ENCODE measurements around the gene PARD3. TPM values are rescaled to one million over a fixed set of nuclear protein-coding genes. Genes with fewer than 3 reads are reported as not detected.

PARD3 gene
- total RNA-seq, 2 donors from 2014 or later: 41.7 to 48.8 TPM

- H3K4me1 ChIP-seq: no peaks in the 10 kb centered on the region
- no peak for DNase-seq
- no peaks in the 10 kb centered on the region for H3K36me3 ChIP-seq
- TF ChIP-seq CTCF (IDR thresholded peaks at IDR 0.05): no peak
- intact Hi-C loops (cut with DNase I): no loop called here
- H3K27ac ChIP-seq: no peak overlapping the region
- no peak overlapping the region for H3K4me3 ChIP-seq
- H3K9me3 ChIP-seq: no peaks in the 10 kb centered on the region
- H3K27me3 ChIP-seq: no peaks in the 10 kb centered on the region
- no peak overlapping the region for H3K9ac ChIP-seq (ENCODE audit: low read depth in 2 of 2, low read length in 2 of 2)
Measured at GRCh38 chr10:34161777-34162370, 653.2 kb downstream of the PARD3 start.

- intact Hi-C loops (cut with DNase I): no loop called here
- DNase-seq: no peak
- no peak for TF ChIP-seq CTCF (IDR thresholded peaks at IDR 0.05)
- Histone ChIP-seq H3K36me3 (no peaks in the 10 kb centered on the region), H3K9ac (ENCODE audit: low read depth in 2 of 2, low read length in 2 of 2) (no peak overlapping the region), H3K9me3 (no peaks in the 10 kb centered on the region), H3K27ac (no peak overlapping the region), H3K27me3 (no peaks in the 10 kb centered on the region), H3K4me3 (no peak overlapping the region), H3K4me1 (no peaks in the 10 kb centered on the region)
Measured at GRCh38 chr10:34160595-34160994, 654.5 kb downstream of the PARD3 start.

GRCh38 chr10:34157501-34157900 is 657.6 kb downstream of the PARD3 start:
- DNase-seq: no peak
- intact Hi-C loops (cut with DNase I): no loop called here
- no peaks in the 10 kb centered on the region for H3K4me1 ChIP-seq
- TF ChIP-seq CTCF (IDR thresholded peaks at IDR 0.05): no peak
- H3K9ac ChIP-seq (ENCODE audit: low read depth in 2 of 2, low read length in 2 of 2): no peak overlapping the region
- H3K9me3 ChIP-seq: no peaks in the 10 kb centered on the region
- H3K36me3 ChIP-seq: no peaks in the 10 kb centered on the region
- H3K4me3 ChIP-seq: no peak overlapping the region
- H3K27ac ChIP-seq: no peak overlapping the region
- H3K27me3 ChIP-seq: no peaks in the 10 kb centered on the region

GRCh38 chr10:34156781-34157425 is 658.2 kb downstream of the PARD3 start:
- H3K4me1 ChIP-seq: no peaks in the 10 kb centered on the region
- no peak for TF ChIP-seq CTCF (IDR thresholded peaks at IDR 0.05)
- H3K9ac ChIP-seq (ENCODE audit: low read depth in 2 of 2, low read length in 2 of 2): no peak overlapping the region
- intact Hi-C loops (cut with DNase I): no loop called here
- H3K27ac ChIP-seq: no peak overlapping the region
- H3K27me3 ChIP-seq: no peaks in the 10 kb centered on the region
- H3K4me3 ChIP-seq: no peak overlapping the region
- DNase-seq: no peak
- no peaks in the 10 kb centered on the region for H3K9me3 ChIP-seq
- H3K36me3 ChIP-seq: no peaks in the 10 kb centered on the region

- Histone ChIP-seq H3K36me3 (no peaks in the 10 kb centered on the region), H3K4me1 (no peaks in the 10 kb centered on the region), H3K9ac (ENCODE audit: low read depth in 2 of 2, low read length in 2 of 2) (no peak overlapping the region), H3K4me3 (no peak overlapping the region), H3K9me3 (no peaks in the 10 kb centered on the region), H3K27ac (no peak overlapping the region), H3K27me3 (no peaks in the 10 kb centered on the region)
- DNase-seq: no peak
- intact Hi-C loops (cut with DNase I): no loop called here
- no peak for TF ChIP-seq CTCF (IDR thresholded peaks at IDR 0.05)
Measured at GRCh38 chr10:34155812-34156211, 659.3 kb downstream of the PARD3 start.

Measured in colonic mucosa (tissue), 4 donors.